ENCODE data around the gene MEX3A.
"Not testable (repeated sequence)": the region's sequence is repeated elsewhere in the genome, so short reads cannot be mapped to it uniquely, and the experiment has no call there.

MEX3A gene

GRCh38 chr1:156082309-156083091 is at the start of gene MEX3A:
Gene MEX3A, minus strand, starts transcription at chr1:156082465. Its CDS starts 467 bp downstream, at chr1:156081998.
- DNase-seq (ENCODE audit: low read depth): peak; percentile 82

DNA sequence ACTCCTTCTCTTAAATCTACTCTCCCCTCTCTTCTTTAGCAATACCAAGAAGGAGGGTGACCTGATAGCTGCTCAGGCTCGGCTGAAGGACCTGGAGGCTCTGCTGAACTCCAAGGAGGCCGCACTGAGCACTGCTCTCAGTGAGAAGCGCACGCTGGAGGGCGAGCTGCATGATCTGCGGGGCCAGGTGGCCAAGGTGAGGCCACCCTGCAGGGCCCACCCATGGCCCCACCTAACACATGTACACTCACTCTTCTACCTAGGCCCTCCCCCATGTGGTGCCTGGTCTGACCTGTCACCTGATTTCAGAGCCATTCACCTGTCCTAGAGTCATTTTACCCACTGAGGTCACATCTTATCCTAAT is 48.3 kb upstream of the MEX3A start:
- DNase-seq (ENCODE audit: low read depth): no peak

DNA sequence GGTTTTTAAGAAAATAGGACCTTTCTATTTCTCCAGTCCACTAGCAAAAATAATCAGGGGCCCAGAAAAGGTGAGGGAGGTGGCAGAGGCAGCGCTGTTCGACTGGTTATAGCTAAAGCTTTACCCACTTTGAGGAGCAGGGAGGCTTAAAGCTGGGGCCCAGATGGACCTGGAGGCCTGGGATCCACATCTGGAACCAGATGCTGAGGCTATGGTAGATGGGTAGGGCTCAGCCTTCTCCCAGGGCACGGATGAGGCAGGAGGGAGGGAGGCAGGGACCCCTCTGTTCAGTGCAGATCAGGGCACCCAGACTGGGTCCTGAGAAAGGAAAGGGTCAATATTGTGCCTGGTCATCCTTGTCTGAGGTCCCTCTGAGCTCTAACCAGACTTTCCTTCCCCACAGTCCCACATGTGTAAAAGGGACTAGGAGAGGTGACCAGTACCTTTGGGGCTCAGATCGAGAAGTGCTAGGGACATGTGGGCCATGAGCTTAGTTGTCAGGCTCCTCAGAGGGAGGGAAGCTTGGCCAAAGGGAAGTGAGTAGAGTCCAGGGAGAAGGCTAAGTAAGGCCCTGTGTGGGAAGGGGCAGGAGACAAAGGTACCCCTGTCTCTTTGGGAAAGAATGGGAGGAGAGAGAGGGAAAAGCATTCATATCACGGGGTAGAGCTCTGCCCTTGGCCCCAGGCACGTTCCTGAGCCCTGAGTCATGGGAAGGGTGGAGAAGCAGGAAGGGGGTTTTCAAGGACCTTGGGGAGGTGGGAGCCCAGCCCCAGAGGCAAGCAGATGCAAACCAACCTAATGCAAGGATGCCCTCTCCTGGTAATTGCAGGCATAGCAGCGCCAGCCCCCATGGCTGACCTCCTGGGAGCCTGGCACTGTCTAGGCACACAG is 47.7 kb upstream of the MEX3A start:
- DNase-seq (ENCODE audit: low read depth): peak; percentile 99

- no peak for DNase-seq (ENCODE audit: low read depth)
Measured at GRCh38 chr1:156128654-156129597, 46.7 kb upstream of the MEX3A start.

- no peak for DNase-seq (ENCODE audit: low read depth)
Measured at GRCh38 chr1:156128308-156128653, 46.0 kb upstream of the MEX3A start.

GRCh38 chr1:156126630-156127534 is 44.6 kb upstream of the MEX3A start:
- peak; percentile 99 for DNase-seq (ENCODE audit: low read depth)

DNA sequence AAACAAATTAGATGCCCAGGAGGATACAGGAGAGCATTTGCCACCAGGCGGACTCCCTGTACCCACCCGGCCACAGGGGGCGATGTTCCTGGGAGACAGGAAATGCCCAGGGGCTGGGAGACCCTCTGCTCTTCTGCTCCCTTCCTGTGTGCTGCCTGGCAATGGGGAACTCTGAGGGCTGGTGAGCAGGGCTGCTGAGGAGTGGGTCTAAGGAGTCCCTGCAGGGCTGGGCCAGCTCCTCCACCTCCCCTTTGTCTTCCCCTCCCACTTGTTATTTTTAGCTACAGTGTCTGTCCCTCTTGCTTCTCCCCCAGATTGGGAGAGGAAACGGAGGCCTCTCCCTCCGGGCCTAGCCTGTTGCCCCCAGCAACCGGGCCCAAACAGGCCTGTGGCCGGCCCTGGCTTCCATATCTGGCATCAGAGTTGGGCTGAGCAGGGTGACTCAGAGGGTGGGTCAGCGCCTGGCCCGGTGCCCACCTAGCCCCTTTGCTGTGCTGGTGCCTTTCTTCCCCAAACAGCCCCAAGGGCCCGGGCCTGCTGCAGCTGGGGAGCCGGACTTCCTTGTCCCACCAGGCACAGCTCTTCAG is 43.9 kb upstream of the MEX3A start:
- DNase-seq (ENCODE audit: low read depth): peak; percentile 98

DNA sequence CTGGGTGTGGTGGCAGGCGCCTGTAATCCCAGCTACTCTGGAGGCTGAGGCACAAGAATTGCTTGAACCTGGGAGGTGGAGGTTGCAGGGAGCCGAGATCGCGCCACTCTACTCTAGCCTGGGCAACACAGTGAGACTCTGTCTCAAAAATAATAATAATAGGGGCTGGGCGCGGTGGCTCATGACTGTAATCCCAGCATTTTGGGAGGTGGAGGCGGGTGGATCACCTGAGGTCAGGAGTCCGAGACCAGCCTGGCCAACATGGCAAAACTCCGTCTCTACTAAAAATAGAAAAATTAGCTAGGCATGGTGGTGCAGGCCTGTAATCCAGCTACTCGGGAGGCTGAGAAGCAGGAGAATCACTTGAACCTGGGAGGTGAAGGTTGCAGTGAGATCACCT is 43.3 kb upstream of the MEX3A start:
- DNase-seq (ENCODE audit: low read depth): not testable (repeated sequence)

DNA sequence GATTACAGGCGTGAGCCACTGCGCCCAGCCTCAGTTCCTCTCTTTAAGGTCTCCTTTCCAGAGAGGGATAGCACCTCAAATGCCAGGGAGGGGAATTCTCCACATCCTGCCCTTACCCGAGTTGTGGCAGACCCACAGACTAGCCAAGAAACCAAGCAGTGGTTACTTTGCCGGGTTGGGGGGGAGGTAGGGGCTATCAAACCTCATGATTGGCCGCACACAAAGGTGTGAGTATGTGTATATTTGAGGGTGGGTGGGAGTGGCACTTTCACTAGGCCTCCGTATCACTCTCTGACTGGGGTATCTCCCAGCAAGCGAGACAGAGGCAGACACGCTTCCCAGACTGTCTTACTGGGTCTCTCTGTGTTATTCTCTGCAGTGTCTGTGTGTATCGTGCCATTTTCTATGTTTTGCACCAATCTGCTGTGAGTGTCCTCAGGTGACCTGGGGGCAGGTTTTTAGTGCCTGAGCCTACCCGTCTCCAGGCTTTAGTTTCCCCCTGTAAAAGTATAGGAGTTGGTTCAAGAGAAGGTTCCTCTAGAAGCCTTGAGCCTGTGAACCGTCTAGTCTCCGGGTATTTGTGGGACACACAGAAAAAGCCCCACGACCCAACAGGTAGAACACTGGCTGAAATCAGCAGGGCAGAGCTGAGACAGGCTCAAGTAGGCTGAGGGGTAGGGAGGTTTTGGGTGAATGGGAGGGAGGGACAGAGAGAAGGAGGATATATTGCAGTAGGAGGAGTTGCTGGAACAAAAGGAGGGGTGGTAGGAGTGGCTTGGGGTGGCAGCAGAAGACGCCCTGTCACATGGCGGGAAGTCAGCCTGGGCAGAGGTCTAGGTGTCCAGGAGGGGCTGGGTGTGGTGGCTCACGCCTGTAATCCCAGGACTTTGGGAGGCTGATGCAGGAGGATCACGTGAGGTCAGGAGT is 42.6 kb upstream of the MEX3A start:
- no peak for DNase-seq (ENCODE audit: low read depth)

GRCh38 chr1:156123356-156124196 is 41.3 kb upstream of the MEX3A start:
- peak; percentile 95 for DNase-seq (ENCODE audit: low read depth)

- peak; percentile 95 for DNase-seq (ENCODE audit: low read depth)
Measured at GRCh38 chr1:156122519-156123355, 40.5 kb upstream of the MEX3A start.

DNA sequence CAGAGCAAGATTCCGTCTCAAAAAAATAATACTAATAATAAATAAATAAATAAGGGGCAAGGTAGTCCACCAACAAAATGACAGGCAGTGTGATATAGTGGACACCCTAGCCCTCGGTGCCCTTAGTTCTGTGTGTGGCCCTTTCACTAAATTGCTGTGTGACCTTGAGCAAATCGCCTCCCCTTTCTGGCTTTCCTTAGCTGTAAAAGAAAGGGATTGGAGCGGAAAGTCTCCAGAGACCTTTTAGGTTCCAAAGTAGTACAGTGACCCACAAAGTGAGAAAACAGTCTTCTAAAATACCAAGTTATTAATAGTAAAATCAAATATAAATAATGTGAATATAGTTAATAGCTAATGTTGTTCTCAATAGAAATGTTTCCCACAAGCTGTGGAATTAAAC is 39.8 kb upstream of the MEX3A start:
- DNase-seq (ENCODE audit: low read depth): no peak

DNA sequence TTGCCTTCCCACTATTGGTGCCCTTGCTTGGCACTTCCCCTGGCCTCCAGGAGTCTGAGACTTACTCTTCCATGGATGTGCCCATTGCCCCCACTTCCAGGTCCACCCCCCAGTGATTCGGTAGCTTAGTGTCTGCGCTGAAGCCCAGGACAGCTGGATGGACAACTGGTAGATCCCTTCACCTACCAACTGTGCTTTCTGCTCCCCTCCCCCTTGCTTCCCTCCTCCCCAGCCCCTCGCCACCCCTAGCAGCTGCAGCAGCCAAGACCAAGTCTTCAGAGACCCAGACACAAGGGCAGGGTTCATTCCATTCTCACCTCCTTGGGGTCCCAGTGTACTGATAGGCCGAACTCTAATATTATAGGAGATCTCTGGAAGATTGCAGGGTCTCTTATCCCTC is 39.2 kb upstream of the MEX3A start:
- no peak for DNase-seq (ENCODE audit: low read depth)

GRCh38 chr1:156121005-156121404 is 38.7 kb upstream of the MEX3A start:
- DNase-seq (ENCODE audit: low read depth): not testable (repeated sequence)

DNA sequence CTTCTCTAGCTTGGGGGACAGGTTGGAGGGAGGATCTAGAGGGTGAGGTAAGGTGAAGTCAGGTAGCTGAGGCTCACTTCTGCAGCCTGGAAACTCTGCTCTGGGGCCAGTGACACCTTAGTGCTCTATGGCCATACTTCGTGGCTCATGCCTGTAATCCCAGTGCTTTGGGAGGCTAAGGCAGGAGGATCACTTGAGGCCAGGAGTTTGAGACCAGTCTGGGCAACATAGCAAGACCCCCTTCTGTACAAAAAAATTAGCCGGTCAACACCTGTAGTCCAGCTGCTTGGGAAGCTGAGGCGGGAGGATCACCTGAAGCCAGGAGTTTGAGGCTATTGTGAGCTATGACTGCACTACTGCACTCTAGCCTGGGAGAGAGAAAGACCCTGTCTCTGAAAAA is 38.1 kb upstream of the MEX3A start:
- DNase-seq (ENCODE audit: low read depth): no peak

DNA sequence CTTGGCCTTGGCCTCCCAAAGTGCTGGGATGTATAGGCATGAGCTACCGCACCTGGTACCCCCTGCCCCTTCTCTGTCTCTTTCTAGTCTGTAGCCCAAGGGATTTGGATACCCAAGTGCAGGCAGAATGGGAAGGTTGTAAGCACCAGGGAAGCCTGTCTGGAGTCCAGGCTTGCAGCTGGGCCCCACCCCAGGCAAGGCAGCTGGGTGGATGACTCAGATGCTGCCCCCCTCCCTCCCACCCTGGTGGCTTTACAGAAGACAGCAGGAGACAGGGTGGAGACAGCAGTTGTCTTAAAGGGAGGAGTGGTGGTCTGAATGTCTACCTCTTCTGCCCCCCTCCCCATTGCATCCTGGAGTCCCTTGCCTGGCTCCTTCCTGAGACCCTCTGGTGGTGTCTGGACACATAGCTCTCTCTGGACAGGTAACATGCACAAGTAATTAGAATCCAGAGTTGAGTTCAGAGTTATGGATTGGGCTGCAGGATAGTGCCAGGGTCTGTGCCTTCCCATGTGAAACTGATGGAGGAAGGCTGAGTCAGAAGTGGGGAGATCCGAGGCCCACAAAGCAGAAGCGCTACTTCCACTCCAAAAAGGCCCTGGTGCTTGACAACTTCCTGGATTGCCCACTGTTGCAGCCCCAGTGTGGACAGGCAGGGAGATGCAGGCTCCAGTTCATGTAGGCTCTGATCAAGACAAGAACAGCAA is 37.4 kb upstream of the MEX3A start:
- DNase-seq (ENCODE audit: low read depth): peak; percentile 84

Data from ELR (cell line).